Effector memory CD8-positive, alpha-beta T cell (primary cell): ENCODE measurements around the gene SLC2A5.

ENCODE experiments used
- ATAC-seq: fragments of 150-1000 bp; cut with Tn5 transposase; replicated peaks from 2 replicates; pipeline ENCODE4 v1.10.0; 2021; ENCODE audit warnings: mild to moderate bottlenecking, moderate library complexity
- DNase-seq, 3 experiments: peaks; one replicate each; pipeline ENCODE4 v3.0.0; 2021
- H3K27ac Mint-ChIP-seq, 2 donors: one replicate each; pipeline ENCODE4 v1.8.0; 2022; ENCODE audit warnings: mild to moderate bottlenecking in 2 of 2, mixed read lengths in 2 of 2, moderate library complexity in 2 of 2
- H3K27me3 Mint-ChIP-seq, 2 donors: one replicate each; pipeline ENCODE4 v1.8.0; 2022; ENCODE audit warnings: mixed read lengths in 2 of 2
- H3K36me3 Mint-ChIP-seq: one replicate; pipeline ENCODE4 v1.8.0; 2022; ENCODE audit warnings: mild to moderate bottlenecking, moderate library complexity, mixed read lengths; ENCODE audit not compliant: insufficient read depth
- H3K4me1 Mint-ChIP-seq, 2 donors: one replicate each; pipeline ENCODE4 v1.8.0; 2022; ENCODE audit warnings: low read depth in 2 of 2, mixed read lengths in 2 of 2
- H3K4me3 Mint-ChIP-seq, 2 donors: one replicate each; pipeline ENCODE4 v1.8.0; 2022; ENCODE audit warnings: mild to moderate bottlenecking in 2 of 2, mixed read lengths in 2 of 2, moderate library complexity in 2 of 2
- H3K9me3 Mint-ChIP-seq, 2 donors: one replicate each; pipeline ENCODE4 v1.8.0; 2022; ENCODE audit warnings: mixed read lengths in 2 of 2

The SLC2A5 gene

GRCh38 chr1:9081473-9081872 lies 12.0 kb upstream of the SLC2A5 start:
- Mint-ChIP-seq H3K4me1 (peaks cover 5 to 10% of the 10 kb centered on the region in 2 donors), H3K36me3 (no peaks in the 10 kb centered on the region), H3K27ac (no peak overlapping the region), H3K9me3 (no peaks in the 10 kb centered on the region), H3K4me3 (no peak overlapping the region), H3K27me3 (peaks cover 33 to 43% of the 10 kb centered on the region in 2 donors)
- no peak for DNase-seq
- no peak for ATAC-seq

GRCh38 chr1:9080705-9081291 lies 11.4 kb upstream of the SLC2A5 start:
- no peak overlapping the region for H3K27ac Mint-ChIP-seq
- DNase-seq (no peak), ATAC-seq (no peak)
- peaks cover 36 to 47% of the 10 kb centered on the region in 2 donors for H3K27me3 Mint-ChIP-seq
- no peaks in the 10 kb centered on the region for H3K36me3 Mint-ChIP-seq
- no peak overlapping the region for H3K4me3 Mint-ChIP-seq
- H3K9me3 Mint-ChIP-seq: no peaks in the 10 kb centered on the region
- H3K4me1 Mint-ChIP-seq: peaks cover 5 to 10% of the 10 kb centered on the region in 2 donors

GRCh38 chr1:9079988-9080704 lies 10.7 kb upstream of the SLC2A5 start:
- H3K4me3 Mint-ChIP-seq: no peak overlapping the region
- H3K9me3 Mint-ChIP-seq: no peaks in the 10 kb centered on the region
- H3K27me3 Mint-ChIP-seq: peaks cover 29 to 41% of the 10 kb centered on the region in 2 donors
- no peak for DNase-seq
- no peaks in the 10 kb centered on the region for H3K36me3 Mint-ChIP-seq
- no peak overlapping the region for H3K27ac Mint-ChIP-seq
- no peak for ATAC-seq
- peaks cover 7 to 11% of the 10 kb centered on the region in 2 donors for H3K4me1 Mint-ChIP-seq

- DNase-seq (no peak), ATAC-seq (no peak)
- peaks cover 29 to 43% of the 10 kb centered on the region in 2 donors for H3K27me3 Mint-ChIP-seq
- H3K36me3 Mint-ChIP-seq: no peaks in the 10 kb centered on the region
- H3K4me1 Mint-ChIP-seq: peaks cover 8 to 11% of the 10 kb centered on the region in 2 donors
- H3K9me3 Mint-ChIP-seq: no peaks in the 10 kb centered on the region
- H3K27ac Mint-ChIP-seq: no peak overlapping the region
- H3K4me3 Mint-ChIP-seq: no peak overlapping the region
Measured at GRCh38 chr1:9078752-9079500, 9.5 kb upstream of the SLC2A5 start.

DNA sequence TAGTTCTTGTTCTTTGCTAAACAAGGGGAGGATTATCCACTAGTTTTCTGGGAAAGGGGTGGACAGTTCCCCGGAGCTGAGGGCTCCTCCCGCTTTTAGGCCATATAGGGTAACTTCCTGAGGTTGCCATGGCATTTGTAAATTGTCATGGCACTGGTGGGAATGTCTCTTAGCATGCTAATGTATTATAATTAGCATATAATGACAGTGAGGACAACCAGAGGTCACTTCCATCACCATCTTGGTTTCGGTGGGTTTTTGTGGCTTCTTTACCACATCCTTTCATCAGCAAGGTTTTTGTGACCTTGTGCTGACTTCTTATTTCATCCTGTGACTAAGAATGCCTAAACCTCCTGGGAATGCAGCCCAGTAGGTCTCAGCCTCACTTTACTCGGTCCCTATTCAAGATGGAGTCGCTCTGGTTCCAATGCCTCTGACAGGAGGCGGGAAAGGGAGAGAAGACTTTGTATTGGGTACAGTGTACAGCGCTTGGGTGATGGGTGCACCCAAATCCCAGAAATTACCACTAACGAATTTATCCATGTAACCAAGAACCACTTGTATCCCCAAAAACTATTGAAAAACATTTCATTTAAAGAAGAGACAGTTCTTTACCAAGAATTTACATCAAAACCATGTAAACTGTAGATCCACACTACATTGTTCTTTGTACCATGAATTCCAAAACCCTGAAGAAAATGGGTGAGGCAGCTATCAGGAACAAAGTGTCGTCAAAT lies 8.7 kb upstream of the SLC2A5 start:
- no peak for DNase-seq
- Mint-ChIP-seq H3K4me3 (no peak overlapping the region), H3K27me3 (peaks cover 33 to 50% of the 10 kb centered on the region in 2 donors), H3K4me1 (peaks cover 8 to 11% of the 10 kb centered on the region in 2 donors), H3K27ac (no peak overlapping the region), H3K36me3 (no peaks in the 10 kb centered on the region), H3K9me3 (no peaks in the 10 kb centered on the region)
- ATAC-seq: no peak

DNA sequence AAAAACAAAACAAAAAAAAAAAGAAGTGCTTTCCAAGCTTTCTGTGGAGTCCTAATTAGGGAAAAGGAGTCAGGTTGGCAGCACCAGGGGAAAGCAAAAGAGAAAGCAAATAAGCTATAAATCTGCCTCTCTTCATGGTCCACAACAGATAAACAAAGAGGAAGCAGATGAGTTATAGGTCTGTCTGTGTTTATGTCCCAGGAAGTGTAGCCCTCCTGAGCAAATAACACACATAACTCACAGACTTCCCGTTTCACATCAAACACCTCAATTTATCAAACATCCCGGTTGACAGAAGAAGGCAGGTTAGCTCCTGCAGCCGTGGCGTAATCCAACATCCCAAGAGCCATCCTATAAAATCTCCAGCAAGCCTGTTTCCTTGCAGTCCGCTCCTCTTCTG lies 5.6 kb upstream of the SLC2A5 start:
- Mint-ChIP-seq H3K27ac (no peak overlapping the region), H3K36me3 (no peaks in the 10 kb centered on the region), H3K9me3 (no peaks in the 10 kb centered on the region), H3K4me1 (peaks cover 8 to 11% of the 10 kb centered on the region in 2 donors), H3K27me3 (peaks cover 51 to 60% of the 10 kb centered on the region in 2 donors), H3K4me3 (no peak overlapping the region)
- DNase-seq: no peak
- ATAC-seq: no peak

GRCh38 chr1:9073143-9073542 lies 3.7 kb upstream of the SLC2A5 start:
- no peaks in the 10 kb centered on the region for H3K36me3 Mint-ChIP-seq
- H3K4me3 Mint-ChIP-seq: no peak overlapping the region
- DNase-seq (no peak), ATAC-seq (no peak)
- H3K27me3 Mint-ChIP-seq: peaks cover 38 to 56% of the 10 kb centered on the region in 2 donors
- no peak overlapping the region for H3K27ac Mint-ChIP-seq
- H3K9me3 Mint-ChIP-seq: no peaks in the 10 kb centered on the region
- H3K4me1 Mint-ChIP-seq: peaks cover 3 to 11% of the 10 kb centered on the region in 2 donors

DNA sequence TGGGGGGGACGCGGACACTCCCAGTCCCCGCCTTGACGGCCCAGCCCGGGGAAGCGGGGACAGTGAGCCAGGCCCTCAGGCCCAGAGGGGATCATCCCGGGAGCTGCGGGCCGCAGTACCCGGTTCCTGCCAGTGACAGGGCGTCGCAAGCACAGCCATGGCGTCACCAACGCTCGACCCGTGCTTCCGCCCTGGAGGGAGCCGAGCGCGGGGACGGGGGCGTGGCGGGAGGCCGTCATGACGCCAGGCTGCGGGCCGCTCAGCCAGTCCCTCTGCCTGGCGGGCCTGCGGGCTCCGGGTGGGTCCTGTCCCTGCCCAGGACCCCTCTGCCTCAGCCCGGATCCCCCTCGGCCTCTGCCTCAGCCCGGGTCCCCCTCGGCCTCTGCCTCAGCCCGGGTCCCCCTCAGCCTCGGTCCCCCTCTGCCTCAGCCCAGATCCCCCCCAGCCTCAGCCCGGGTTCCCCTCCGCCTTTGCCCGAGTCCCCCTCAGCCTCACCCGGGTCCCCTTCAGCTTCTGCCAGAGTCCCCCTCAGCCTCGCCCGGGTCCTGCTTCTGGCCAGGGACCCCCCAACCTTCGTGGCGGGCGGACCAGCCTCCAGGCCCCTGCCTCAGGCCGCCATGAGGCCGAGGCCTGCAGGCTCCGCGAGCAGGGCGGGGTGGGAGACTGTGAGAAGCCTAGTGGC lies 2.3 kb upstream of the SLC2A5 start:
- H3K4me1 Mint-ChIP-seq: peaks cover 3 to 8% of the 10 kb centered on the region in 2 donors
- no peak for DNase-seq
- no peak overlapping the region for H3K4me3 Mint-ChIP-seq
- no peaks in the 10 kb centered on the region for H3K9me3 Mint-ChIP-seq
- H3K27ac Mint-ChIP-seq: no peak overlapping the region
- no peak for ATAC-seq
- no peaks in the 10 kb centered on the region for H3K36me3 Mint-ChIP-seq
- H3K27me3 Mint-ChIP-seq: peaks cover 35 to 66% of the 10 kb centered on the region in 2 donors

DNA sequence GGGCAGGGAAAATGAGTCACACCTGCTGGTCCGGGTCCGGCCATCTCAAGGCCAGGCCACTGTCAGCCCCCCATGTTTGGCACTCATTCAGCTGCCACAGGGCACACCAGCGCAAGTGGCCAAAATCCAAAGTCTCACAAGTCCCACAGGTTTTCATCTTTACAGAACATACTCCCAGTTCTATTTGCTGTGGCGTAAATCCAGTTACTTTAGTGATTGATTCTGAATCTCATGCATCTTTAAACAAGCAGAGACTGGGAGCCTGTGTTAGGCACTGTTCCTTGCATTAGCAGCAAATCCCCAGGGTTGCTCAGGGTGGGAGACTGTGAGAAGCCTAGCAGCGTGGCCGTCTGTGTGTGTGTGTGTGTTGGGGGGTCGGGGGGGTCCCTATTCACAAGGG lies 1.1 kb upstream of the SLC2A5 start:
- DNase-seq: no peak
- Mint-ChIP-seq H3K4me3 (no peak overlapping the region), H3K27me3 (peaks cover 29 to 62% of the 10 kb centered on the region in 2 donors), H3K4me1 (peaks cover 3 to 8% of the 10 kb centered on the region in 2 donors), H3K27ac (no peak overlapping the region), H3K9me3 (no peaks in the 10 kb centered on the region), H3K36me3 (no peaks in the 10 kb centered on the region)
- ATAC-seq: no peak

GRCh38 chr1:9068981-9069325 lies 482 bp downstream of the SLC2A5 start:
- Mint-ChIP-seq H3K4me3 (no peak overlapping the region), H3K27me3 (peaks cover 35 to 59% of the 10 kb centered on the region in 2 donors), H3K27ac (peak overlapping the region in 1 of 2 donors; percentile 66), H3K9me3 (no peaks in the 10 kb centered on the region), H3K4me1 (peaks cover 0 to 7% of the 10 kb centered on the region in 2 donors), H3K36me3 (no peaks in the 10 kb centered on the region)
- ATAC-seq: no peak
- DNase-seq: no peak

DNA sequence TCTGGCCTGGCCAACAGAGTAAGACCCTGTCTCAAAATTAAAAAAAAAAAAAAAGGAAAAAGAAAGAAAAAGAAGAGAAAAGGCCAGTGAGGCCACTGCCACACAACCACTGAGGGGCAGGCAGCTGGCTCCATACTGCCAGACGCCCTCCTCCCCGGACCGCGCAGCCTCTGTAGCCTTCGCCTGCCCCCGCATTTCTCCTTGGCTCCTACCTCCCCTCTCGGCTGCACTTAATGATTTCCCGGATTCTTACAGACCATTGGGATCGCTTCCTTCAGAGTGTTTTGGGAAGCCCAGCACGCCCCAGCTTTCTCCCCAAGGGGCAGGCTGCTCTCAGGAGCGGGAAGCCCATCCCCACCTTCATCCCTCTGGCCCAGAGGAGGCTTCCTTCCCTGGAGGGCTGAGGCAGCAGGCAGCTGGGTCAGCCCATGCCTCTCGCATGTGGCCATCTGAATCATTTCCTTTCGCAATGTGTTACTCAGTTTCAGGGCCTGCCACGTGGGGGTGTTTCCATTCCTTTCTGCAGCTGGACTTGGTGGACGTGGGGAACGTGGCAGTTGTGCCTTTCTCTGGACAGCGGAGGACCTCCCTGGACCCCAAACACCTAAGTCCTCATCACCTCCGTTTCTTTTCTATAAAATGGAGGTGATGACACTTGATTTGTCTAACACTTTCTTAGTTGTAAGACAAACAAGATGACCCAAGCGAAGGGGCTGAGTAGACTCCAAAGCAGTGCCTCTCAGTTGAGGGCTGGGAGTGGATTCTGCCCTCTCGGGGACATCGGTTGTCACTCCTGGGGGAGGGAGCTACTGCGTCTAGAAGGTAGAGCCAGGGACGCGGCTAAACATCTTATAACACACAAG lies 2.3 kb downstream of the SLC2A5 start:
- H3K9me3 Mint-ChIP-seq: no peaks in the 10 kb centered on the region
- peaks cover 29 to 48% of the 10 kb centered on the region in 2 donors for H3K27me3 Mint-ChIP-seq
- ATAC-seq (no peak), DNase-seq (no peak)
- peaks cover 0 to 7% of the 10 kb centered on the region in 2 donors for H3K4me1 Mint-ChIP-seq
- H3K4me3 Mint-ChIP-seq: no peak overlapping the region
- no peak overlapping the region for H3K27ac Mint-ChIP-seq
- H3K36me3 Mint-ChIP-seq: no peaks in the 10 kb centered on the region

DNA sequence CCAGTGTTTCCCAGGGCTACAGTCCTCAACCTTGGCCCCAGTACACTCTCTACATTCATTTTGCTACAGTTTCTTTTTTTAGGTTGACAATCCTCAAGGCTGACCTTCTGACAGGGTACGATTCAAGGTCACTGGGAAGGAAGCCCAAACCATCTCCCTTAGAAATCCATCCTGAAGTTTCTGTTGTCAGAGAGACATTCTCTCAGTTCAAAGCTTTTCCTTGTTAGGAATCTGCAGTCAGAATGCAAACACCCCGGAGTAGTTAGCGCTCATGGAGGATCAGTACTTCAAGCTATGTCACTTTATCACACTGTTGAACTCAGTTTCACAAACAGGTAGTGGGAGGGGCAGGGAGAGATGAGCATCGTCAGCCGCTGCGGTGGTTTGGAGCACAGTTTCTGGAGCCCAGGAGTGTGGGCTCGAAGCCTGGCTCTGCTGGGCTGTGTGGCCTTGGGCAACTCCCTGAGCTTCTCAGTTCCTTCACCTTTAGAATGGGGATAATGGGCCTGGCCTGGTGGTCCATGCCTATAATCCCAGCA lies 4.2 kb downstream of the SLC2A5 start:
- Mint-ChIP-seq H3K4me1 (peaks cover 0 to 7% of the 10 kb centered on the region in 2 donors), H3K36me3 (no peaks in the 10 kb centered on the region), H3K27ac (no peak overlapping the region), H3K27me3 (peaks cover 21 to 40% of the 10 kb centered on the region in 2 donors), H3K9me3 (no peaks in the 10 kb centered on the region), H3K4me3 (no peak overlapping the region)
- no peak for ATAC-seq
- DNase-seq: no peak
